ENCODE measurements around the gene BCL11B. TPM values are rescaled to one million over a fixed set of nuclear protein-coding genes. Genes with fewer than 3 reads are reported as not detected.

The BCL11B gene
- total RNA-seq, 2 donors from 2014 or later, result 12.9 to 27.6 TPM

- no peak for ATAC-seq
- no peaks in the 10 kb centered on the region for H3K9me3 Mint-ChIP-seq
- peaks cover 71 to 78% of the 10 kb centered on the region in 2 donors for H3K4me1 Mint-ChIP-seq (ENCODE audit: low read depth in 2 of 2)
- H3K4me3 Mint-ChIP-seq, result peak overlapping the region; percentile 87
- H3K36me3 Mint-ChIP-seq, result no peaks in the 10 kb centered on the region
- H3K27ac Mint-ChIP-seq, result peak overlapping the region; percentile 94 to 98
- H3K27me3 Mint-ChIP-seq, result no peaks in the 10 kb centered on the region
- DNase-seq (ENCODE audit: low spot score), result no peak
Measured at GRCh38 chr14:99260116-99260515, 11.9 kb downstream of the BCL11B start.

GRCh38 chr14:99258876-99259726 lies 12.9 kb downstream of the BCL11B start:
- DNase-seq (ENCODE audit: low spot score), result no peak
- Mint-ChIP-seq H3K27me3 (no peaks in the 10 kb centered on the region), H3K9me3 (no peaks in the 10 kb centered on the region), H3K27ac (peak overlapping the region; percentile 94 to 98), H3K36me3 (no peaks in the 10 kb centered on the region), H3K4me1 (ENCODE audit: low read depth in 2 of 2) (peaks cover 66 to 73% of the 10 kb centered on the region in 2 donors), H3K4me3 (peak overlapping the region; percentile 73)
- no peak for ATAC-seq

DNA sequence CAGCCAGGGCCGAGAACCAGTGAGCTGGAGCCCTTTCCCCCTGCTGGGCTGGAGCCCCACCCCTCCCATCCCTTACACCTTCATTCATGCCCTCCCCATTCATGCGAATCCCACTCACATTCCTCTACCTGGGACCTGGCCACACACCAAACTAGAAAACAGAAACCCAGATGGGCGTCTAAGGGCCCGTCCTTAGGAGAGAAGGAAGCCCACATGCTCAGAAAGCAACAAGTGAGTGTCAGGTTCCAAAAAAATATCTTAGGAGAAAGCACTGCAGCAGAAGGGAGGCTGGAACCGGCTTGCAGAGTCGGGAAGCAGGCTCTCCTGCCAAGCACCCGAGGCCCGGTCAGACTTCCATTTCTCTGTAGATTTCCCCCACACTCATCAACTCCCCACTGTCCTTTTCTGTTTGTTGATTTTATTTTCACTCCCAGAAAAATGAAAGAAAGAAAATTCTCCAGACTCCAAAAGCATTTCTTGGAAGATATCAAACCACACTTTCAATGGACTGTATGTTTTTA lies 13.6 kb downstream of the BCL11B start:
- DNase-seq (ENCODE audit: low spot score) (no peak), ATAC-seq (no peak)
- Mint-ChIP-seq H3K4me1 (ENCODE audit: low read depth in 2 of 2) (peaks cover 65 to 73% of the 10 kb centered on the region in 2 donors), H3K27ac (peak overlapping the region; percentile 94 to 98), H3K4me3 (peak overlapping the region; percentile 73), H3K9me3 (no peaks in the 10 kb centered on the region), H3K27me3 (no peaks in the 10 kb centered on the region), H3K36me3 (no peaks in the 10 kb centered on the region)

DNA sequence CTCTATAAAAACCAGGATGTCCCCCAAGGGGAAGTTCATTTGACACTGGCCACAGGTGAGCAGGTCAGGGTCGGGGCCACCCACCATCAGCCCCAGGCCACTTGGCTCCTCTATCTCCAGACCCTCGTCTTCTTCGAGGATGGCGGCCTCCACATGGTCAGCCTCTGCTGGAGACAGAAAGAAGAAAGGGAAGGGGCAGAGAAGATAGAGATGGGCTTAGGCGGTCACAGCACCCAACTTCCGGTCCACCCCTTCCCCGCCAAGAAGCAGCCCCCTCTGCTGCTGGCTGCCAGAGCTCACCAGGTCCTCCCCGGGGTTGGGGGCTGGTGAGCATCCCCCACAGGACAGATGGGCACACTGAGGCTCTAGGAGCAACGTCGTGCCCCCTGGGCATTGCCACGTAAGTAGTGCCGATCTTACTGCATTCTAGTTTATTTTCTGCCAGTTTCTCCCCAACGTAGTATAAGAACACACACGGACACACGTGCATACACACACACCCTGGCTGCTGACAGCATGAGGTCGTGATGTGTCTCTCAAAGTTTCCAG lies 14.2 kb downstream of the BCL11B start:
- Mint-ChIP-seq H3K36me3 (no peaks in the 10 kb centered on the region), H3K4me1 (ENCODE audit: low read depth in 2 of 2) (peaks cover 61 to 71% of the 10 kb centered on the region in 2 donors), H3K9me3 (no peaks in the 10 kb centered on the region), H3K27ac (peak overlapping the region; percentile 94 to 98), H3K27me3 (no peaks in the 10 kb centered on the region), H3K4me3 (peak overlapping the region; percentile 73)
- no peak for ATAC-seq
- DNase-seq (ENCODE audit: low spot score), result no peak

DNA sequence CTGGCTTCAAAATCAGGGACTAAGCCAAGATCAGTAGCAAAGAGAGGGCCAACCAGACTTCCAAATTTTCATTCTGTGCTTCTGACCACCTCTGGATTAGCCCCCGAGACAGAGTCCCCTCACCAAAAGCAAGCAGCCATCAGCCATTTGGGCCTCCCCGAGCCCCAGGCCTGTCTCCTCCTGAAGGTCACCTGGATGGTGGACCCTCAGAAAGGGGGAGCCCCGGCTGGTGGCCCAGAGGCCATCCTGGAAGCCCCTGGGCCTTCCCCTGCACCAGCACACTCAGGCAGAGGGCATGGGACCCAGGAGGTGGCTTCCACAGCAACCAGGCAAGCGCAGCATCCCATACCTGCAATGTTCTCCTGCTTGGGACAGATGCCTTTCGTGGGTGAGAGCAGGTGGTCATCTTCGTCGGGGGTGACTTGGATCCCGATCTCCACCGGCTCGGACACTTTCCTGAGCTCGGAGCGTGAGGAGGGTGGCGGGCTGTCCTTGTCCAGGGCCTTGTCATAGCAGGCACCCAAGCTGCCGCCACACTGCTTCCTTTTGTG lies 14.8 kb downstream of the BCL11B start:
- Mint-ChIP-seq H3K9me3 (no peaks in the 10 kb centered on the region), H3K4me1 (ENCODE audit: low read depth in 2 of 2) (peaks cover 56 to 69% of the 10 kb centered on the region in 2 donors), H3K4me3 (no peak overlapping the region), H3K27me3 (no peaks in the 10 kb centered on the region), H3K36me3 (no peaks in the 10 kb centered on the region), H3K27ac (peak overlapping the region; percentile 39 to 94)
- ATAC-seq (no peak), DNase-seq (ENCODE audit: low spot score) (no peak)

- Mint-ChIP-seq H3K27ac (peak overlapping the region; percentile 39 to 51), H3K4me3 (no peak overlapping the region), H3K4me1 (ENCODE audit: low read depth in 2 of 2) (peaks cover 53 to 65% of the 10 kb centered on the region in 2 donors), H3K36me3 (no peaks in the 10 kb centered on the region), H3K27me3 (no peaks in the 10 kb centered on the region), H3K9me3 (no peaks in the 10 kb centered on the region)
- no peak for DNase-seq (ENCODE audit: low spot score)
- ATAC-seq, result no peak
Measured at GRCh38 chr14:99256483-99256874, 15.5 kb downstream of the BCL11B start.

- Mint-ChIP-seq H3K27ac (peak overlapping the region; percentile 39 to 51), H3K27me3 (no peaks in the 10 kb centered on the region), H3K9me3 (no peaks in the 10 kb centered on the region), H3K4me3 (peak overlapping the region; percentile 15), H3K36me3 (no peaks in the 10 kb centered on the region), H3K4me1 (ENCODE audit: low read depth in 2 of 2) (peaks cover 50 to 62% of the 10 kb centered on the region in 2 donors)
- no peak for DNase-seq (ENCODE audit: low spot score)
- ATAC-seq, result no peak
Measured at GRCh38 chr14:99255621-99256482, 16.1 kb downstream of the BCL11B start.

DNA sequence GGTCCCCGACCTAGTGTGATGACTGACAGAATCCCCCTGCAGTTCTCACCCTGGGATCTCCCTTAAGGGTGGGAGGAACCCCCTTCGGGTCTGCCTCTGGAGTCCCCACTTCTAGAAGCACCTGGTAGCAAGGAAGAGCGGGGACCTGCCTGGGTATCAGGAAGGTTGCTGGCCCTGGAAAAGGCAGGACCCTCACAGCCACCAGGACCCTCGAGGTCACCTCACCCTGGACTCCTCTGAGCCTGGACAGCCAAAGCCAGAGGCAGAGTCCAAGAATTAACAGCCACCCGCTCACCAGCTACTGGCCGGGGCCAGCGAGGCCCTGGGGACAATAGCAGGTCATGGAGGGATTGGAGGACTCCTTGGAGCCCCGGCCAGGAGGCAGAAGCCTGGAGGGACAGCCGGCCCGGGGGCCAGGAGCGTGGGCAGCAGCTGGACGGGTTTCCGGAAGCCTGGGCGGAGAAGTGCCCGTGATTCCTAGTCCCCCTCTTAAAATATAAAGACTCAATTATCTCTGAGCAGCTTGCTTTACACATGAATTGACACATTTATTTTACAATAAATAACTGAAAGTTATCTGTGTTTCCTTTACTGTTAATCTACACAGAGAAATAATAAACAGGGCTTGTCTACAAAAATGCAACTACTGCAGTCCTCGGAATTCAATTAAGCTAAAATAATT lies 17.5 kb downstream of the BCL11B start:
- no peaks in the 10 kb centered on the region for H3K36me3 Mint-ChIP-seq

GRCh38 chr14:99253890-99254289 lies 18.1 kb downstream of the BCL11B start:
- no peak for DNase-seq (ENCODE audit: low spot score)
- H3K4me1 Mint-ChIP-seq (ENCODE audit: low read depth in 2 of 2), result peaks cover 50 to 54% of the 10 kb centered on the region in 2 donors
- H3K27me3 Mint-ChIP-seq, result no peaks in the 10 kb centered on the region
- peak overlapping the region; percentile 67 to 82 for H3K27ac Mint-ChIP-seq
- peak overlapping the region; percentile 51 for H3K4me3 Mint-ChIP-seq
- H3K9me3 Mint-ChIP-seq, result no peaks in the 10 kb centered on the region
- H3K36me3 Mint-ChIP-seq, result no peaks in the 10 kb centered on the region
- ATAC-seq, result no peak

More for the DNA sequence above, 17.5 kb downstream of the BCL11B start:
- Mint-ChIP-seq H3K4me3 (peak overlapping the region; percentile 51), H3K27me3 (no peaks in the 10 kb centered on the region), H3K4me1 (ENCODE audit: low read depth in 2 of 2) (peaks cover 52 to 56% of the 10 kb centered on the region in 2 donors), H3K9me3 (no peaks in the 10 kb centered on the region), H3K27ac (peak overlapping the region; percentile 67 to 82)
- ATAC-seq (no peak), DNase-seq (ENCODE audit: low spot score) (no peak)

DNA sequence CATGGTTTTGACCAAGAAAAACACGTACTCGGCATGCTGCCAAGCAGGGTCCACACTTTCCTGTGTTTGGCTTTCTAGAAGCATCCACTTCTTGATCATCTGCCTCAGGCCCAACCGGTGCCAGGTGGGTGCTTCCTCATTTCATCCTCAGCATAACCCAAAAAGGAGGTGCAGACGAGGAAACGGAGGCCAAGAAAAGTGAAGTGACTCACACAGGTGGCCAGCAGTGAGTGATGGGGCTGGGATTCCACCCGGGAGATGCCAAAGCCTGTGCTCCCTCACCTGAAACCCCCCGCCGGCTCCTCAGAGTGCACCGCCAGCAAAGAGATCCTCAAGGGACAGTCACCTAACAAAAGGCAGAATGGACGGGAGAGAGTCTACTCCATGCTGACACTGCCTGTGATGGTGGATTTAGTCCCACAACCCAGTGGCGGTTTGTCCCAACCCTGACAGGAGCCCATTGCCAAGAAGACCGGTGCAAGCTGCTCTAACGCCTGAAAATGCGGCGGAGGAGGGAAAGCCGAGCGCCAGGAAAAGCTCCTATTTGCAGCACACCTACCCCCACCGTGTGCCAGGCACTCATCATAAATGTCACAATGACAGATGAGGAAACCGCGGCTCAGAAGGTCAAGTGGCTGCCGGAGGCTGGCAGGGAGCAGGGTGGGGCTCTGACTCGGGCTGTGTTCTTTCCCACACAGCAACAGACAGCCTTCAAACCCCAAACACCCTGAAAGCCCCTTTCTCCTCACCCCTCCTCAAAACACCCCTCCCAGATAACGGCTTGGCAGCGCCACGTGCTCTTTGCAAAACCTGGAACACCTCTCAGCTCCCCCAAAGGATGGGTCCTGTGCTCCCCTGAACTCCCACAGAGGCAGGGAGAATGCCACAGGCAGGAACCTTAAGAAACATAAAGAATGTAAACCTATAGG lies 18.8 kb downstream of the BCL11B start:
- H3K4me1 Mint-ChIP-seq (ENCODE audit: low read depth in 2 of 2), result peaks cover 50 to 54% of the 10 kb centered on the region in 2 donors
- DNase-seq (ENCODE audit: low spot score) (no peak), ATAC-seq (peak; percentile 54 to 60)
- H3K36me3 Mint-ChIP-seq, result no peaks in the 10 kb centered on the region
- peak overlapping the region; percentile 67 to 82 for H3K27ac Mint-ChIP-seq
- no peaks in the 10 kb centered on the region for H3K27me3 Mint-ChIP-seq
- H3K4me3 Mint-ChIP-seq, result peak overlapping the region; percentile 51
- H3K9me3 Mint-ChIP-seq, result no peaks in the 10 kb centered on the region

GRCh38 chr14:99252443-99252939 lies 19.5 kb downstream of the BCL11B start:
- H3K27me3 Mint-ChIP-seq, result no peaks in the 10 kb centered on the region
- ATAC-seq, result no peak
- DNase-seq (ENCODE audit: low spot score), result no peak
- peaks cover 48 to 55% of the 10 kb centered on the region in 2 donors for H3K4me1 Mint-ChIP-seq (ENCODE audit: low read depth in 2 of 2)
- H3K9me3 Mint-ChIP-seq, result no peaks in the 10 kb centered on the region
- peak overlapping the region; percentile 51 for H3K4me3 Mint-ChIP-seq
- H3K36me3 Mint-ChIP-seq, result no peaks in the 10 kb centered on the region
- peak overlapping the region; percentile 67 to 82 for H3K27ac Mint-ChIP-seq

DNA sequence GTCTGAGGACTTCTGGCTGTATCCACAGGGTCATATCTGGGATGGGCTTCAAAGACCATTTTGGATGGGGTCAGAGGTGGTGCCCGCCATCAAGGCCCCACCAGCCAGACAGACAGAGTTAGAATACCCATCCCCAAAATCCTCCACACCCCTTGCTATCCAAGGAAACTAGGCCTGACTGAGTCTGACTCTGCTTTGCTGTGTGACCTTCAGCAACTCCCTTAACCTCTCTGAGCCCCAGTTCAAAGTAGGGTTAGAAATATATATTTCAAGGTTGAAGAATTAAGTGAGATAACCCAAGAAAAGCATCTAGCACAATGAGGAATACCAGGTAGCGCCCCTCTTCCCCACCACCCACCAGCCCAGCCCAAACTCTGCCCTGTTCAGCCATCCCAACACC lies 20.3 kb downstream of the BCL11B start:
- H3K27me3 Mint-ChIP-seq, result no peaks in the 10 kb centered on the region
- H3K4me1 Mint-ChIP-seq (ENCODE audit: low read depth in 2 of 2), result peaks cover 50 to 63% of the 10 kb centered on the region in 2 donors
- ATAC-seq (no peak), DNase-seq (ENCODE audit: low spot score) (no peak)
- H3K9me3 Mint-ChIP-seq, result no peaks in the 10 kb centered on the region
- H3K36me3 Mint-ChIP-seq, result no peaks in the 10 kb centered on the region
- peak overlapping the region in 1 of 2 donors; percentile 82 for H3K27ac Mint-ChIP-seq
- no peak overlapping the region for H3K4me3 Mint-ChIP-seq

Measured in natural killer cell treated with Interleukin-12 subunit alpha and Interleukin-12 subunit beta and Interleukin-15 and Interleukin-18, amount 100 ng/mL, for 72 hours (primary cell).